ENCODE measurements around the gene SCAMP3.

SCAMP3 gene

GRCh38 chr1:155295942-155296267 is 33.7 kb upstream of the SCAMP3 start:
- no peak overlapping the region for H3K27ac ChIP-seq (ENCODE audit: low read depth, low read length)
- H4K91ac ChIP-seq (ENCODE audit: low read depth, low read length), result no peak overlapping the region
- no peak overlapping the region for H3K4ac ChIP-seq (ENCODE audit: low read depth, low read length)
- peaks cover 2% of the 10 kb centered on the region for H3K9me3 ChIP-seq (ENCODE audit: insufficient read depth, low read depth, low read length)
- no peaks in the 10 kb centered on the region for H3K79me2 ChIP-seq (ENCODE audit: control insufficient read depth, insufficient read depth, low read length, poor library complexity)
- H4K12ac ChIP-seq (ENCODE audit: low read depth, low read length), result no peak overlapping the region
- no peak overlapping the region for H2AFZ ChIP-seq (ENCODE audit: insufficient read depth, low read length, poor library complexity)
- DNase-seq, result no peak
- no peak overlapping the region for H2BK120ac ChIP-seq (ENCODE audit: insufficient read depth, low read length, poor library complexity)
- no peak overlapping the region for H2AK5ac ChIP-seq (ENCODE audit: low read length)
- no peak overlapping the region for H3K9ac ChIP-seq (ENCODE audit: low read length)
- no peak overlapping the region for H4K8ac ChIP-seq (ENCODE audit: low read depth, low read length)
- no peak overlapping the region for H3K14ac ChIP-seq (ENCODE audit: low read length)
- no peaks in the 10 kb centered on the region for H3K4me1 ChIP-seq (ENCODE audit: control insufficient read depth in 1 of 2, insufficient read depth in 2 of 2, low read length in 2 of 2)
- H3K4me2 ChIP-seq (ENCODE audit: low read length), result no peak overlapping the region
- H3K79me1 ChIP-seq (ENCODE audit: low read length), result no peaks in the 10 kb centered on the region
- no CpG with 5 or more reads among the region's 7 CpGs for WGBS (ENCODE audit: extremely low coverage, insufficient coverage, insufficient read length)
- no peak overlapping the region for H2BK5ac ChIP-seq (ENCODE audit: low read depth, low read length, poor library complexity)
- no peak overlapping the region for H3K18ac ChIP-seq (ENCODE audit: low read length)
- no peak overlapping the region for H2BK12ac ChIP-seq (ENCODE audit: low read length)
- no peaks in the 10 kb centered on the region for H3K36me3 ChIP-seq (ENCODE audit: control insufficient read depth in 1 of 2, insufficient read depth in 2 of 2, low read length in 2 of 2)
- H3K4me3 ChIP-seq (ENCODE audit: low read depth, low read length), result no peak overlapping the region
- peaks cover 14% of the 10 kb centered on the region for H3K27me3 ChIP-seq (ENCODE audit: insufficient read depth, low read length)
- no peak overlapping the region for H3K23ac ChIP-seq (ENCODE audit: low read length)

- H3K36me3 ChIP-seq (ENCODE audit: control insufficient read depth in 1 of 2, insufficient read depth in 2 of 2, low read length in 2 of 2), result no peaks in the 10 kb centered on the region
- no peak overlapping the region for H4K91ac ChIP-seq (ENCODE audit: low read depth, low read length)
- no peak overlapping the region for H3K4me2 ChIP-seq (ENCODE audit: low read length)
- no peak overlapping the region for H2BK5ac ChIP-seq (ENCODE audit: low read depth, low read length, poor library complexity)
- H3K23ac ChIP-seq (ENCODE audit: low read length), result no peak overlapping the region
- no peak overlapping the region for H2AFZ ChIP-seq (ENCODE audit: insufficient read depth, low read length, poor library complexity)
- no peaks in the 10 kb centered on the region for H3K79me2 ChIP-seq (ENCODE audit: control insufficient read depth, insufficient read depth, low read length, poor library complexity)
- H3K4me1 ChIP-seq (ENCODE audit: control insufficient read depth in 1 of 2, insufficient read depth in 2 of 2, low read length in 2 of 2), result no peaks in the 10 kb centered on the region
- no CpG with 5 or more reads among the region's 47 CpGs for WGBS (ENCODE audit: extremely low coverage, insufficient coverage, insufficient read length)
- no peak overlapping the region for H4K12ac ChIP-seq (ENCODE audit: low read depth, low read length)
- H4K8ac ChIP-seq (ENCODE audit: low read depth, low read length), result no peak overlapping the region
- no peak for DNase-seq
- no peak overlapping the region for H3K14ac ChIP-seq (ENCODE audit: low read length)
- H3K9me3 ChIP-seq (ENCODE audit: insufficient read depth, low read depth, low read length), result peaks cover 2% of the 10 kb centered on the region
- no peak overlapping the region for H2AK5ac ChIP-seq (ENCODE audit: low read length)
- no peak overlapping the region for H2BK120ac ChIP-seq (ENCODE audit: insufficient read depth, low read length, poor library complexity)
- no peaks in the 10 kb centered on the region for H3K79me1 ChIP-seq (ENCODE audit: low read length)
- no peak overlapping the region for H3K18ac ChIP-seq (ENCODE audit: low read length)
- H3K4me3 ChIP-seq (ENCODE audit: low read depth, low read length), result no peak overlapping the region
- no peak overlapping the region for H3K9ac ChIP-seq (ENCODE audit: low read length)
- peaks cover 14% of the 10 kb centered on the region for H3K27me3 ChIP-seq (ENCODE audit: insufficient read depth, low read length)
- H3K27ac ChIP-seq (ENCODE audit: low read depth, low read length), result no peak overlapping the region
- H2BK12ac ChIP-seq (ENCODE audit: low read length), result no peak overlapping the region
- H3K4ac ChIP-seq (ENCODE audit: low read depth, low read length), result no peak overlapping the region
Observed at GRCh38 chr1:155295183-155295941, 33.2 kb upstream of the SCAMP3 start.

GRCh38 chr1:155294520-155295182 is 32.5 kb upstream of the SCAMP3 start:
- no peak overlapping the region for H3K27ac ChIP-seq (ENCODE audit: low read depth, low read length)
- H2BK5ac ChIP-seq (ENCODE audit: low read depth, low read length, poor library complexity), result no peak overlapping the region
- no peak overlapping the region for H2BK120ac ChIP-seq (ENCODE audit: insufficient read depth, low read length, poor library complexity)
- no peak overlapping the region for H3K4me3 ChIP-seq (ENCODE audit: low read depth, low read length)
- H2BK12ac ChIP-seq (ENCODE audit: low read length), result no peak overlapping the region
- no peak overlapping the region for H3K23ac ChIP-seq (ENCODE audit: low read length)
- no peak overlapping the region for H4K12ac ChIP-seq (ENCODE audit: low read depth, low read length)
- no peak overlapping the region for H2AK5ac ChIP-seq (ENCODE audit: low read length)
- H3K4me2 ChIP-seq (ENCODE audit: low read length), result no peak overlapping the region
- no peaks in the 10 kb centered on the region for H3K4me1 ChIP-seq (ENCODE audit: control insufficient read depth in 1 of 2, insufficient read depth in 2 of 2, low read length in 2 of 2)
- no peak for DNase-seq
- H3K18ac ChIP-seq (ENCODE audit: low read length), result no peak overlapping the region
- peaks cover 2% of the 10 kb centered on the region for H3K9me3 ChIP-seq (ENCODE audit: insufficient read depth, low read depth, low read length)
- H3K4ac ChIP-seq (ENCODE audit: low read depth, low read length), result no peak overlapping the region
- H3K27me3 ChIP-seq (ENCODE audit: insufficient read depth, low read length), result peaks cover 14% of the 10 kb centered on the region
- H3K14ac ChIP-seq (ENCODE audit: low read length), result no peak overlapping the region
- H3K36me3 ChIP-seq (ENCODE audit: control insufficient read depth in 1 of 2, insufficient read depth in 2 of 2, low read length in 2 of 2), result no peaks in the 10 kb centered on the region
- H3K9ac ChIP-seq (ENCODE audit: low read length), result no peak overlapping the region
- no peaks in the 10 kb centered on the region for H3K79me1 ChIP-seq (ENCODE audit: low read length)
- H4K91ac ChIP-seq (ENCODE audit: low read depth, low read length), result no peak overlapping the region
- no peaks in the 10 kb centered on the region for H3K79me2 ChIP-seq (ENCODE audit: control insufficient read depth, insufficient read depth, low read length, poor library complexity)
- H2AFZ ChIP-seq (ENCODE audit: insufficient read depth, low read length, poor library complexity), result no peak overlapping the region
- no CpG with 5 or more reads among the region's 46 CpGs for WGBS (ENCODE audit: extremely low coverage, insufficient coverage, insufficient read length)
- H4K8ac ChIP-seq (ENCODE audit: low read depth, low read length), result no peak overlapping the region

- Histone ChIP-seq H3K14ac (ENCODE audit: low read length) (no peak overlapping the region), H3K4me1 (ENCODE audit: control insufficient read depth in 1 of 2, insufficient read depth in 2 of 2, low read length in 2 of 2) (no peaks in the 10 kb centered on the region), H3K4me3 (ENCODE audit: low read depth, low read length) (no peak overlapping the region), H3K4me2 (ENCODE audit: low read length) (no peak overlapping the region), H3K27me3 (ENCODE audit: insufficient read depth, low read length) (peaks cover 14% of the 10 kb centered on the region), H4K8ac (ENCODE audit: low read depth, low read length) (no peak overlapping the region), H4K91ac (ENCODE audit: low read depth, low read length) (no peak overlapping the region), H3K27ac (ENCODE audit: low read depth, low read length) (no peak overlapping the region), H2BK120ac (ENCODE audit: insufficient read depth, low read length, poor library complexity) (no peak overlapping the region), H2AFZ (ENCODE audit: insufficient read depth, low read length, poor library complexity) (no peak overlapping the region), H3K9me3 (ENCODE audit: insufficient read depth, low read depth, low read length) (peaks cover 2% of the 10 kb centered on the region), H2BK5ac (ENCODE audit: low read depth, low read length, poor library complexity) (no peak overlapping the region), H3K23ac (ENCODE audit: low read length) (no peak overlapping the region), H3K36me3 (ENCODE audit: control insufficient read depth in 1 of 2, insufficient read depth in 2 of 2, low read length in 2 of 2) (no peaks in the 10 kb centered on the region), H3K79me1 (ENCODE audit: low read length) (no peaks in the 10 kb centered on the region), H3K79me2 (ENCODE audit: control insufficient read depth, insufficient read depth, low read length, poor library complexity) (no peaks in the 10 kb centered on the region), H3K4ac (ENCODE audit: low read depth, low read length) (no peak overlapping the region), H4K12ac (ENCODE audit: low read depth, low read length) (no peak overlapping the region), H3K18ac (ENCODE audit: low read length) (no peak overlapping the region), H3K9ac (ENCODE audit: low read length) (no peak overlapping the region), H2BK12ac (ENCODE audit: low read length) (no peak overlapping the region), H2AK5ac (ENCODE audit: low read length) (no peak overlapping the region)
- no peak for DNase-seq
- no CpG with 5 or more reads among the region's 17 CpGs for WGBS (ENCODE audit: extremely low coverage, insufficient coverage, insufficient read length)
Observed at GRCh38 chr1:155293086-155293749, 31.1 kb upstream of the SCAMP3 start.

All from trophoblast cell (in vitro differentiated cells and primary cell).